A549 (cell line): ENCODE measurements around the gene SCRT2.

Experiments used
- CTCF ChIP-seq: fragments of >200 bp; sonication (Bioruptor Twin); formaldehyde crosslinking; IDR thresholded peaks from 3 replicates; pipeline ENCODE4 v1.5.1; 2016
- EP300 ChIP-seq, 2 experiments: fragments of >200 bp; sonication (Bioruptor Twin); formaldehyde crosslinking; IDR thresholded peaks; 2 replicates in 1 of 2; 3 replicates in 1 of 2; pipeline ENCODE4 v1.6.1; 2016 to 2017
- POLR2AphosphoS2 ChIP-seq: conservative IDR thresholded peaks from 2 replicates; pipeline ENCODE4 v1.6.1; 2012; ENCODE audit warnings: low read length, improper control_type of control experiment, inconsistent platforms

- TF ChIP-seq EP300 (IDR thresholded peaks at IDR 0.05) (no peak), CTCF (no peak), POLR2AphosphoS2 (no peak)
These were observed 47.4 kb upstream of the SCRT2 start for GRCh38 chr20:722822-723644.
